Muscle of leg (tissue), 11 donors: ENCODE measurements around the gene MED29. TPM values are rescaled to one million over a fixed set of nuclear protein-coding genes. Genes with fewer than 3 reads are reported as not detected.

Source experiments
- DNase-seq: peaks from one replicate; pipeline ENCODE4 v3.0.0; 2013
- H3K27ac ChIP-seq: one replicate; pipeline ENCODE4 v1.5.1; 2013; ENCODE audit warnings: mild to moderate bottlenecking, low read length, control low read depth
- H3K27me3 ChIP-seq: one replicate; pipeline ENCODE4 v1.6.1; 2013; ENCODE audit warnings: low read length; ENCODE audit not compliant: control insufficient read depth, insufficient read depth
- H3K36me3 ChIP-seq: one replicate; pipeline ENCODE4 v1.6.1; 2013; ENCODE audit warnings: low read length; ENCODE audit not compliant: control insufficient read depth, insufficient read depth
- H3K4me1 ChIP-seq: one replicate; pipeline ENCODE4 v1.6.1; 2013; ENCODE audit warnings: low read length; ENCODE audit not compliant: control insufficient read depth, insufficient read depth
- H3K4me3 ChIP-seq: one replicate; pipeline ENCODE4 v1.5.1; 2013; ENCODE audit warnings: low read length, control low read depth
- H3K9me3 ChIP-seq: replicated peaks from 2 replicates; pipeline ENCODE4 v1.6.1; 2013; ENCODE audit warnings: low read depth, low read length; ENCODE audit not compliant: control insufficient read depth
- WGBS: methylation state at CpG from one replicate; pipeline ENCODE4 v1.1.5; 2013; ENCODE audit warnings: missing lambda C conversion rate; ENCODE audit not compliant: insufficient coverage; 5-methylcytosine and 5-hydroxymethylcytosine counted together
- polyA plus RNA-seq, 8 donors: library from polyadenylated mRNA; unstranded; fragments of 120-200 nt; gene quantifications; one replicate each; pipeline versions ENCODE4 v1.2.1 to v1.2.3, GENCODE V29; 2013; ENCODE audit warnings: inconsistent platforms in 1 of 8, low replicate concordance in 1 of 8; ENCODE audit not compliant: insufficient read length in 8 of 8, insufficient read depth in 1 of 8
- total RNA-seq: library from RNA; stranded (reverse); fragments of 120-200 nt; gene quantifications from one replicate; pipeline ENCODE4 v1.2.4, GENCODE V29; 2013

The MED29 gene
- total and polyA plus RNA-seq, 9 donors, result 17.3 to 30.5 (median 26.4) TPM

DNA sequence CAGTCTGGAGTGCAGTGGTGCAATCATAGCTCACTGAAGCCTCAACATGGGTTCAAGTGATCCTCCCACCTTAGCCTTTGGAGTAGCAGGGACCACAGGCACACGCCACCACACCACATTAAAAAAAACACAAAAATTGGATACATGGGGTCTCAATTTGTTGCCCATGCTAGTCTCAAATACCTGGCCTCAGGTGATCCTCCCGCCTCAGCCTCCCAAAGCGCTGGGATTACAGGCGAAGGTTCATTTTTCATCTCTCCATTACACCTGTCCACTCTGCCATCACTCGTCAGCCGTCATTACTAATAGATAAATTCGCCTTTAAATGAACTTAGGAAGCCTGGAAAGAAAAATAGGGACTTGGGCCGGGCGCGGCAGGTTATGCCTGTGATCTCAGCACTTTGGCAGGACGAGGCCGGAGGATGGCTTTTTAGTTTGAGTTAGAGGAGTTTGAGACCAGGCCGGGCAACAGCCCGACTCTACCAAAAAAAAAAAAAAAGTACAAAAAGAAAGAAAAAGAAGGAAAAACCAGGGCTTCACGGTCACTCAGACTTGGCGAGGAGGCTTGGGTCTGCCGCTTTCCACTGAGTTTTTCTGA is 53.5 kb downstream of the MED29 start:
- WGBS, result 0% methylated on average over 2 of the region's 17 CpGs
- DNase-seq, result peak; percentile 56
- peaks cover 16% of the 10 kb centered on the region for H3K4me1 ChIP-seq

DNA sequence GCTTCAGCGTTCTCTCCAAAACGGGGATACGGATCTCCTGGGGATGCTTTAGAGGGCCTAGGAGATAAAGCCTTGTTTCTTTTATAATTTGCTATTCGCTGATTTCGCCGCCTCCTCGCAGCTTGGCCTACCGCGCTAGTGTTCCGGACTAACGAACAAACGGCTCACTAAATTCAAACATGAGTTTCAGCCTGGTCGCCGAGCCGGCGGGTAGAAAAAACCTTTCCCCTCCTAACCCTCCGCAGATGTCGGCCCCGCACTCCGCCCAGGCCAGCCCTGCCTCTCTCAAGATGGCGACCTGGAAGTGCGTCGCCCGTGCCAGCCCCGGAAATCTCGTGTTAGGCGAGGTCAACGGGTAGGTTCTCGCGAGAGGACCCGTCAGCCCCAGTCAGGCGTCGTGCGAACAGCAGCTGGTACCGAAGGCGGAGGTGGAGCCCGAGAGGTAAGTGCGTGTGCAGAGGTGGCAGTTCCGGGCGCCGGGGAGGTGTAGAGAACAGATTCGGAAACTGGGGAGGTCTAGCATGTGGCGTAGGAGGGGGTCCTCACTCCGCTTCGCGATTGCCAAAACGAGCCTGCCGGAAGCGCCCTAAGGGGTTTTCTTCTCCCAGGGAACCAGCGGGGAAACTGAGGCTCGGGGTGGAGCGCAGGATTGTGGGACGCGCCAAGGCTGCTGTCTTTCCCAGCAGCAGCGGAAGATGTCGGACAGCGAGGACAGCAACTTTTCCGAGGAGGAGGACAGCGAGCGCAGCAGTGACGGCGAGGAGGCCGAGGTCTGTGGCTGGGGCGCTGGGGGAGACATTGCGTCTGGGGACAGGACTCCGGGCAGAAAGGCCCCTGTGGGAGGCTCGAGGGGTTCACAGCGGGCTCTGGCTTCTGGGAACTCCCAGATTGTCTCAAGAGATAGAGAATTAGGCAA is 54.3 kb downstream of the MED29 start, which contains the start of gene SUPT5H:
Gene SUPT5H (plus strand): TSS at position 387 of the 916 bp plus-strand sequence. CDS start 309 bp downstream, at position 696.
- Histone ChIP-seq H3K27ac (peak within 1 kb of the TSS; percentile 97), H3K27me3 (no peaks in the 10 kb centered on the region), H3K9me3 (no peaks in the 10 kb centered on the region), H3K4me3 (peak within 1 kb of the TSS; percentile 98), H3K36me3 (peaks cover 22% of the 10 kb centered on the region), H3K4me1 (peaks cover 16% of the 10 kb centered on the region)
- 0% methylated on average over 65 of the region's 68 CpGs for WGBS
- DNase-seq, result peak; percentile 98

More for the DNA sequence above, 53.5 kb downstream of the MED29 start:
- Histone ChIP-seq H3K4me3 (peak overlapping the region; percentile 98), H3K27ac (peak overlapping the region; percentile 97), H3K27me3 (no peaks in the 10 kb centered on the region), H3K36me3 (peaks cover 22% of the 10 kb centered on the region), H3K9me3 (no peaks in the 10 kb centered on the region)

DNA sequence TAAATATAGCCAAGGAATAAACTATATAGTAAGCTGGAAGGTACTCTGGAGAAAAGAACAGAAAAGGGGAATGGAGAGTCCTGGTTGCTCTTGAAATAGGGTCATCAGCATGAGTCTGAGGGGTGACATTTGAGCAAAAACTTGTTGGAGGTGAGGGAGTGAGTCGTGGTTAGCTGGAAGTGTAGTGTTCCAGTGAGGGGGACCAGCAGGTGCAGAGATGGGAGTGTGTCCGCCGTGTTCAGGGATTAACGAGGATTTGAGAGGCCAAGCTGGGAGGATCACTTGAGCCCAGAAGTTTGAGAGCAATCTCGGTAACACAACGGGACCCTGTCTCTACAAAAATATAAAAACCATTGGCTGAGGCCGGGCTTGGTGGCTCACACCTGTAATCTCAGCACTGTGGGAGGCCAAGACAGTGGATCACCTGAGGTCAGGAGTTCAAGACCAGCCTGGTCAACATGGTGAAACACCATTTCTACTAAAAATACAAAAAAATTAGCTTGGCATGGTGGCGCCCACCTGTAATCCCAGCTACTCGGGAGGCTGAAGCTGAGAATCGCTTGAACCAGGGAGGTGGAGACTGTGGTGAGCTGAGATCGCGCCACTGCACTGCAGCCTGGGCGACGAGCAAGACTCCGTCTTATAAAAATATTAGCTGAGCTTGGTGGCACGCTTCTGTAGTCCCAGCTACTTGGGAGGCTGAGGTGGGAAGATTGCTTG is 55.3 kb downstream of the MED29 start:
- Histone ChIP-seq H3K4me3 (peak overlapping the region; percentile 98), H3K4me1 (peaks cover 16% of the 10 kb centered on the region), H3K36me3 (peaks cover 22% of the 10 kb centered on the region), H3K27ac (no peak overlapping the region), H3K27me3 (no peaks in the 10 kb centered on the region), H3K9me3 (no peaks in the 10 kb centered on the region)
- WGBS, result 88% methylated on average over 10 of the region's 16 CpGs
- DNase-seq, result no peak

DNA sequence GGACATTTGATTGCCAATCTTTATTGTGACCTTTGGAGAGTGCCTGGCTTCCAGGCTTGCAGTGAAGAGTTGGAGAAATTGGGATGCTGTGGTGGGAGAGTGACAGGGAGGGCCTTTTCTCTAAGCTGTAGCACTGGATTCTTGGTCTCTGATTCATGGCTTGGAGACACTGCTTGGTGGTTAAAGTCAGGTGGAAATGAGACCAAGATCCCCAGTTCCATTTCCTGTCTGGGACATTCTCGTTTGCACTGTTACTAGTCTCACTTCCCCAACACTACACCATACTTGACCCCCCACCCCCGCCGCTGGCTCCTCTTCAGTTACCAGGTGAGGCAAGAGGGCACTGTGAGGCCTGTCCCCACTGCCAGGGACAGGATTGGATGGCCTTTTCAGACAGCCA is 57.1 kb downstream of the MED29 start:
- no peak for DNase-seq
- Histone ChIP-seq H3K9me3 (no peaks in the 10 kb centered on the region), H3K27ac (no peak overlapping the region), H3K27me3 (no peaks in the 10 kb centered on the region), H3K4me1 (peaks cover 16% of the 10 kb centered on the region), H3K4me3 (no peak overlapping the region), H3K36me3 (peaks cover 38% of the 10 kb centered on the region)
- 75% methylated on average over 3 of the region's 3 CpGs for WGBS

DNA sequence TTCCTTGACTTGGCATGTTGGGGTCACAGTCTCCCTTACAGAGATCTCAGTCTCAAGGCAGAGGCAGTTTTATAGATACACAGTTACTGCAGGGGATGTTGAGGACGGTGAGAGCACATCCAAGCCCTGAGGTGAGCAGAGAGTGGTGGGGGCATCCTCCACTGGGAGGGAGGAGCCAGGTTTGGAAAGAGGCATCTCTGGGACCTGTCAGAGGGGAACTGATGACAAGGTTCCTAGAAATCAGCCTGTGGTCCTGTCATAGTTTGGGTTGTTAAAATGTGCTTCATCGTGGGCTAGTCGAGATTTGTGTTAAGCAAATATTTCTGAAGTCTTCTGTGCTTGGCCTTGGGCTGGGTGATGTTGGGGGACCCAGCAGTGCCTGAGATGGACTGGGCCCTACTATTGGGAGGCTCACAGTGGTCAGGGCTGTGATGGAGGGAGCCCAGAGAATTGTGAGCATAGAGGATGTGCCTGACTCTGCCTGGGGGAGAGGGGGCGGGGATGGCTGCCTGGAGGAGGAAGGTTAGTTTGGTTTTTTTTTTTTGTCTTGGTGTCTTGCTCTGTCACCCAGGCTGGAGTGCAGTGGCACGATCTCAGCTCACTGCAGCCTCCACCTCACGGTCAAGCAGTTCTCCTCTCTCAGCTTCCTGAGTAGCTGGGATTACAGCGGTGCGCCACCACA is 58.1 kb downstream of the MED29 start:
- H3K36me3 ChIP-seq, result peaks cover 42% of the 10 kb centered on the region
- peaks cover 16% of the 10 kb centered on the region for H3K4me1 ChIP-seq
- no peaks in the 10 kb centered on the region for H3K27me3 ChIP-seq
- H3K4me3 ChIP-seq, result no peak overlapping the region
- H3K9me3 ChIP-seq, result no peaks in the 10 kb centered on the region
- no peak overlapping the region for H3K27ac ChIP-seq
- 90% methylated on average over 3 of the region's 8 CpGs for WGBS
- no peak for DNase-seq

Other genes starting within 250 kb of the MED29 start
- 0.04 TPM for gene NCCRP1, start 194.4 kb upstream of the MED29 start, total RNA-seq
- gene NCCRP1, start 194.4 kb upstream of the MED29 start, polyA plus RNA-seq, result under 1 TPM in 5 of 8 donors, not detected in 3; 0.12 to 0.35 (median 0.20) TPM
- not detected for gene SYCN, start 187.1 kb upstream of the MED29 start, total RNA-seq
- gene SYCN, start 187.1 kb upstream of the MED29 start, polyA plus RNA-seq, result not detected
- not detected for gene IFNL3, start 146.4 kb upstream of the MED29 start, total RNA-seq
- not detected for gene IFNL3, start 146.4 kb upstream of the MED29 start, polyA plus RNA-seq
- gene IFNL4, start 142.5 kb upstream of the MED29 start, total RNA-seq, result 0.04 TPM
- gene IFNL4, start 142.5 kb upstream of the MED29 start, polyA plus RNA-seq, result under 1 TPM in 1 of 8 donors, not detected in 7; 0.16 TPM
- not detected for gene IFNL2, start 123.0 kb upstream of the MED29 start, total RNA-seq
- gene IFNL2, start 123.0 kb upstream of the MED29 start, polyA plus RNA-seq, result not detected
- gene IFNL1, start 95.0 kb upstream of the MED29 start, total RNA-seq, result not detected
- not detected for gene IFNL1, start 95.0 kb upstream of the MED29 start, polyA plus RNA-seq
- gene LRFN1, start 70.5 kb upstream of the MED29 start, total RNA-seq, result 0.31 TPM
- gene LRFN1, start 70.5 kb upstream of the MED29 start, polyA plus RNA-seq, result 1 to 10 TPM in 4 of 8 donors, under 1 TPM in 4; 0.68 to 1.8 (median 1.0) TPM
- gene GMFG, start 55.3 kb upstream of the MED29 start, total RNA-seq, result 25.8 TPM
- gene GMFG, start 55.3 kb upstream of the MED29 start, polyA plus RNA-seq, result 10 to 100 TPM; 16.1 to 25.3 (median 18.9) TPM
- 36.6 TPM for gene SAMD4B, start 49.0 kb upstream of the MED29 start, total RNA-seq
- gene SAMD4B, start 49.0 kb upstream of the MED29 start, polyA plus RNA-seq, result 10 to 100 TPM; 66.9 to 99.6 (median 84.6) TPM
- gene PAF1, start 272 bp upstream of the MED29 start, total RNA-seq, result 21.0 TPM
- gene PAF1, start 272 bp upstream of the MED29 start, polyA plus RNA-seq, result 10 to 100 TPM; 38.7 to 48.0 (median 41.6) TPM
- gene ZFP36, start 15.5 kb downstream of the MED29 start, total RNA-seq, result 14.2 TPM
- 100 to 1,000 TPM in 3 of 8 donors, 10 to 100 TPM in 5; 26.6 to 143 (median 73.4) TPM for gene ZFP36, start 15.5 kb downstream of the MED29 start, polyA plus RNA-seq
- gene PLEKHG2, start 21.3 kb downstream of the MED29 start, total RNA-seq, result 21.2 TPM
- 10 to 100 TPM; 33.5 to 65.3 (median 50.1) TPM for gene PLEKHG2, start 21.3 kb downstream of the MED29 start, polyA plus RNA-seq
- 261 TPM for gene RPS16, start 44.6 kb downstream of the MED29 start, total RNA-seq
- 1,000 to 10,000 TPM; 1,818 to 2,619 (median 2,073) TPM for gene RPS16, start 44.6 kb downstream of the MED29 start, polyA plus RNA-seq
- gene SUPT5H, start 54.2 kb downstream of the MED29 start, total RNA-seq, result 50.0 TPM
- gene SUPT5H, start 54.2 kb downstream of the MED29 start, polyA plus RNA-seq, result 100 to 1,000 TPM in 3 of 8 donors, 10 to 100 TPM in 5; 80.4 to 108 (median 99.7) TPM
- gene TIMM50, start 89.5 kb downstream of the MED29 start, total RNA-seq, result 38.8 TPM
- gene TIMM50, start 89.5 kb downstream of the MED29 start, polyA plus RNA-seq, result 10 to 100 TPM; 44.2 to 55.3 (median 49.8) TPM
- gene DLL3, start 107.6 kb downstream of the MED29 start, total RNA-seq, result 0.09 TPM
- gene DLL3, start 107.6 kb downstream of the MED29 start, polyA plus RNA-seq, result under 1 TPM in 7 of 8 donors, not detected in 1; 0.14 to 0.27 (median 0.23) TPM
- 0.13 TPM for gene SELENOV, start 123.8 kb downstream of the MED29 start, total RNA-seq
- gene SELENOV, start 123.8 kb downstream of the MED29 start, polyA plus RNA-seq, result under 1 TPM in 5 of 8 donors, not detected in 3; 0.08 to 0.48 (median 0.40) TPM
- 3.2 TPM for gene EID2B, start 141.5 kb downstream of the MED29 start, total RNA-seq
- gene EID2B, start 141.5 kb downstream of the MED29 start, polyA plus RNA-seq, result 1 to 10 TPM; 2.2 to 3.0 (median 2.5) TPM
- gene EID2, start 148.8 kb downstream of the MED29 start, total RNA-seq, result 7.0 TPM
- gene EID2, start 148.8 kb downstream of the MED29 start, polyA plus RNA-seq, result 10 to 100 TPM in 6 of 8 donors, 1 to 10 TPM in 2; 9.2 to 13.4 (median 10.5) TPM
- gene LGALS13, start 211.1 kb downstream of the MED29 start, total RNA-seq, result 0.31 TPM
- gene LGALS13, start 211.1 kb downstream of the MED29 start, polyA plus RNA-seq, result not detected